Colon (tissue), 2 donors: Measurements from ENCODE around the gene RSF1.

Experiments
- FAIRE-seq: peaks from 2 replicates; lab custom pipeline; 2012; peaks lifted over from hg19 to GRCh38; lab: Jason Lieb, UNC
- donor health status: control.
- donor health status: control.

RSF1 gene

DNA sequence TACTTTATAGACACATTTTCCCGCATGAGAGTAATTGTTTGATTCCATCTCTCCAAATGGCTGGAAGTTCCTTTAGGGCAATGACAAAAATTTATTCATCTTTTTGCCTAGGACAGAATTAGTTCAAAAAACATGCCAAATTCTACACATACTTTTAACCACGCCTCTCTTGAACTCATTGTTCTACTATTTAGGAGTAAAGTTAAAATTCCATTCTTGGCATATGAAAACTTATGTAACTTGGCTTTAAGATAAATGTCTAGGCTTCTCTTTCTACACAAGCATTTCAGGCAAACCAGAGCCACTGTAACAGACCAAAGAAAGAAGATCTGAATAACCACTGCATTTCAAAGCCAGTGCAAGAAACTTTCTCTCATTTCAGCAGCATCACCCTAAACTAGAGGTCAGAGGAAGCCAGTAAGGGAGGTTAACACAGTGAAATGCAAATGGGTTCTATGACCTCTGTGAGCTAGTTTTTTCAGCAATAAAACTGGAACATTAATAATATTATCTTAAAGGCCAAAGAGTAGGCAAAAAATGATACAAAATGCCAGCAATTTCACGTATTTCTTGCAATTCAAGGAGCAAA lies 73.0 kb downstream of the RSF1 start:
- no peak for FAIRE-seq

DNA sequence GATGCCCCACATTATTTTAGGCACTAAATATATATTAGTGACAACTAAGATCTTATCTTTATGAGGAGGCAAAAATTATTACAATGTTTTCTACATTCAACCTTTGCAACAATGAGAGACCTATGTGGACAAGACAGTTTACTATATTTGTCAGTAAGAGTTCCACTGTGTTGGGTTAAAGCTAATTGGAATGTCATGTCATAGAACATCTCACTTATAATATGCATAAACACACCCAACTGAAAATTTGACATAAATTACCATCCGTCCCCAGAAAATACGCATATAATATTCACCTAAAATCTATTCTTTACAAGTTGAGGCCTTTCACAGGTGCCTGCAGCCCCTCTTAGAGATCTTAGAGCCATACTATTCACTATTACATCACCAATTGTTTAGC lies 84.0 kb downstream of the RSF1 start:
- no peak for FAIRE-seq

DNA sequence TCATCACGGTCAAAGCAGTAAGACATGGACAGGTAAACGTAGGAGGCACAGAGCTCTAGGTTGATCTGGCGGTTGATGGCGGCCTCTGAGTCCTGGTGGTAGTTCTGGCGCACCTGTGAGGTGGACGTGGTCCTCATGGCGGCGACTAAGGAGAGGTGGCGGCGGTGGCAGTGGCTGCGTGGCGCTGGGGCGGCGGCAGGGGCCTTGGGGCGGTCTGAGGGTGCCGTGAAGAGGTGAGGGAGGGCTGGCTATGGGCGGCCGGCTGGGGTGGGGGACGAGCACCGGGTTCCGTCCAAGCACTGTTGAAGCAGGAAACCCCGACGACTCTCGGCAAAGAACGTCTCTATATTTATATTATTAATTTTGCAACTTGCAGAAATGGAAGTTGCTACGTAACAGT lies 85.6 kb downstream of the RSF1 start:
- FAIRE-seq: no peak

DNA sequence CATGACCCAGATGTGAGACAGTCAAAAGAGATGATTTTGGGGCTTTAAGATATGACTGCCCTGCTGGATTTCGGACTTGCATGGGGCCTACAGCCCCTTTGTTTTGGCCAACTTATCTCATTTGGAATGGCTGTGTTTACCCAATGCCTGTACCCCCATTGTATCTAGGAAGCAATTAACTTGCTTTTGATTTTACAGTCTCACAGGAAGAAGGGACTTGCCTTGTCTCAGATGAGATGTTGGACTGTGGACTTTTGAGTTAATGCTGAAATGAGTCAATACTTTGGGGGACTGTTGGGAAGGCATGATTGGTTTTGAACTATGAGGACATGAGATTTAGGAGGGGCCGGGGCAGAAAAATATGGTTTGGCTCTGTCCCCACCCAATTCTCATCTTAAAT lies 88.4 kb downstream of the RSF1 start:
- no peak for FAIRE-seq

DNA sequence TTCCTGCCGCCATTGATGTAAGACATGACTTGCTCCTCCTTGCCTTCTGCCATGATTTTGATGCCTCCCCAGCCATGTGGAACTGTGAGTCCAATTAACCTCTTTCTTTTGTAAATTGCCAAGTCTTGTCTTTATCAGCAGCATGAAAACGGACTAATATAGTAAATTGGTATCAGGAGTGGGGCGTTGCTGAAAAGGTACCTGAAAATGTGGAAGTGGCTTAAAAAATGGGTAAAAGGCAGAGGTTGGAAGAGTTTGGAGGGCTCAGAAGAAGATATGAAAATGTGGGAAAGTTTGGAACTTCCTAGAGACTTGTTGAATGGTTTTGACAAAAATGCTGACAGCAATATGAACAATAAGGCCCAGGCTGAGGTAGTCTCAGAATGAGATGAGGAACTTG lies 89.7 kb downstream of the RSF1 start:
- no peak for FAIRE-seq

DNA sequence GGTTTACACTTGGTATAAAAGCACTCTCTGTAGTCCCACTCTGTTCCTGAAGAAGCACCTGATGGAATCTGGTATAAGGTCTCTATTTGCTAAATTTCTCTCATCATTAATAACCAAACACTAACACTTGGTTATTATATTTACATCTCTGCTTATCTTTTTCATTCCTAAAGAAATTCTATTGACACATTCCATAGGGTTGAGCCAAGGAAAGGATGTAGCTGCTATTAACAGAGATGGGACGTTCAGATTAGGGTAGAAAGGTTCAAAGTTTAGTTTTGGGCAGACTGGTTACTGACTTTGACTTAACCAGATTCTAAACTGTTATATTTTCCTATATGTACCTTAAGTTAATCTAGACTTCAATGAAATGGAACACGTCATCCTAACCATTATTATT lies 91.5 kb downstream of the RSF1 start:
- no peak for FAIRE-seq

DNA sequence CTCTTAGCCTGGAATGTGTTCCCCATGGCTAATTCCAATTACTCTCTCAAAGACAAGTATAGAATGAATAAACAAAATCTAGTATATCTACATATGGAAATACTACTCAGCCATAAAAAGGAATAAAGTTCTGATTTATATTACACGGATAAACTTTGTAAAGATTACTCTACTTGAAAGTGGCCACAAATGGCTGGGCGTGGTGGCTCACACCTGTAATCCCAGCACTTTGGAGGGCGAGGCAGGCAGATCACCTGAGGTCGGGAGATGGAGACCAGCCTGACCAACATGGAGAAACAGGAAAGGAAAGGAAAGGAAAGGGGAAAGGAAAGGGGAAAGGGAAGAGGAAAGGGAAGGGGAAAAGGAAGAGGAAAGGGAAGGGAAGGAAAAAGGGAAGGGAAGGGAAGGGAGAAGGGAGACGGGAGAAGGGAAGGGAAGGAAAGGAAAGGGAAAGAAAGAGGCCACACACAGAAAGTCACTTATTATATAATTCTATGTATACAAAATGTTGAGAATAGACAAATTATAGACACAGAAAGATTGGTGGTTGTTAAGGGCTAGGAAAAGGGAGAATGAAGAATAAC lies 92.2 kb downstream of the RSF1 start:
- FAIRE-seq: no peak

DNA sequence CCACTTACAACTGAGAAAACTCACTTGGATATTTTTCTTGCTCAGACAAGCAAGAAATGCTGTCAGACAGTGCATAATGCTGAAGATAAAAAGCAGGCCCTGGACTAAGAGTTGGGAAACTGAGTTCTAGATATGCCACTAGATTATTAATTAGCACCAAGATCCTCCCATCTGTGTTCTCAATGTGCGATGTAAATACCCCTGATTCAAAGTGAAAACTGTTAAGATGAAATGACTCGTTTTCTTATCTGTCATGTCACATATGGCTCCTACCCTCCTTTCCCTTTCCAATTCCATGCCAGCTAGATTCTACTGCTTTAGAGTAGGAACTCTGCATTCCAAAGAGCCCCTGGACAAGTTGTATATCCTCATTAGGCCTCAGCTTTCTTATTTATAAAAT lies 94.0 kb downstream of the RSF1 start:
- FAIRE-seq: no peak

DNA sequence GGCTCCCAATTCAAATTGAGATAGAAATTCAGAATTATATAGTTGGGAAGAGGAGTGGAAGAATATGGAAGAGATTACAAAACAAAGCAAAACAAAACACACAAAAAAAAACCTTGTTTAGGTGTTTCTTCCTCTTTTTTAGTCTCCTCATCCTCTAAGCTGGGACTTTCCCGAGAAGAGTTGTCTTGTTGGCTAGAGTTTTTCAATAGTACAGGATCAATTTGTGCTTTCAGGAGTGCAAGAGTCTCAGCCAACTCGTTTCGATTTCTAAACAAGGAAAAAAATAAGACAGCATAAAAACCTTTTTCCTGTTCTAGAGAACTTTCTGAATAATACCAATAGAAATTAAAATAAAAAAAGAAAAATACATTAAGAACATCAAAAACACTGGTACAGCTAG lies 95.1 kb downstream of the RSF1 start:
- FAIRE-seq: no peak

DNA sequence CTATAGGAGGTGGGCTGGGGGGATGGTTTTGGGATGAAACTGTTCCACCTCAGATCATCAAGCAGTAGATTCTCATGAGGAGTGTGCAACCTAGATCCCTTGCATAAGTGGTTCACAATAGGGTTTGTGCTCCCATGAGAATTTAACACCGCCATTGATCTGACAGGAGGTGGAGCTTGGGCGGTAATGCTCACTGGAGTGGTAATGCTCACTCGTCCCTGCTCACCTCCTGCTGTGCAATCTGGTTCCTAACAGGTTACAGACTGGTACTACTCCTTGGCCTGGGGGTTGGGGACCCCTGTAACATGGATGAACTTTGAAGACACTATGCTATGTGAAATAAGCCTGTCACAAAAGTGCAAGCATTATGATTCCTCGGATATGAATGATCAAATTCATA lies 95.9 kb downstream of the RSF1 start:
- FAIRE-seq: no peak

DNA sequence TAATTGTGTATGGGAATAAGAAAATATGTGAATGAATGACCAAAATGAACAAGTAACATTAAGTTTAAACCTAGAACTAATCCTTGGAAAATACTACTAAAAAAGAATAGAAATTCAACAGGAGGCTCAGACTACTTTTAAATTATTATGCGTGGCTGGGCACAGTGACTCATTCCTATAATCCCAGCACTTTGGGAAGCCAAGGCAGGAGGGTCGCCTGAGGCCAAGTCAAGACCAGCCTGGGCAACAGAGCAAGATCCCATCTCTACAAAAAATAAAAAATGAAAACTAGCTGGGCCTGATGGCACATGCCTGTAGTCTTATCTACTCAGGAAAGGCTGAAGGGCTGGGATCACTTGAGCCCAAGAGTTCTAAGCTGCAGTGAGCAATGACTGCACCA lies 97.5 kb downstream of the RSF1 start:
- FAIRE-seq: no peak

DNA sequence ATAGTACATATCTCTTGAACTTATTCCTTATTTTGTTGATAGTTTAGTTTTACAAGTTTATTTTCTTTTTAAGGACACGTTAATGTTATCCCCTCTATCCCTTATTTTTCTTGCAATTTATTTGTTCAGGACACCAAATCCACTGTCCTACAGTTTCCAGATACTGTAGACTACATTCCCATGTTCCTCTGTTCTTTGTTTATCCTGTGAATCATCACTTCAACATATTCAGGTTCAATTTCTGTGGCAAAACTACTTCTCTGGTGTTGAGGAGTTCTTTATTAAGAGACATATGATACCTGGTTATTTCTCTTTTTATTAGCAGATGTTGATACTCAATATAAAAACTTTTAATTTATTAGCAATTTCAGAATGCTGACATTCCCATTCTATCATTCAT lies 110.2 kb downstream of the RSF1 start:
- no peak for FAIRE-seq

DNA sequence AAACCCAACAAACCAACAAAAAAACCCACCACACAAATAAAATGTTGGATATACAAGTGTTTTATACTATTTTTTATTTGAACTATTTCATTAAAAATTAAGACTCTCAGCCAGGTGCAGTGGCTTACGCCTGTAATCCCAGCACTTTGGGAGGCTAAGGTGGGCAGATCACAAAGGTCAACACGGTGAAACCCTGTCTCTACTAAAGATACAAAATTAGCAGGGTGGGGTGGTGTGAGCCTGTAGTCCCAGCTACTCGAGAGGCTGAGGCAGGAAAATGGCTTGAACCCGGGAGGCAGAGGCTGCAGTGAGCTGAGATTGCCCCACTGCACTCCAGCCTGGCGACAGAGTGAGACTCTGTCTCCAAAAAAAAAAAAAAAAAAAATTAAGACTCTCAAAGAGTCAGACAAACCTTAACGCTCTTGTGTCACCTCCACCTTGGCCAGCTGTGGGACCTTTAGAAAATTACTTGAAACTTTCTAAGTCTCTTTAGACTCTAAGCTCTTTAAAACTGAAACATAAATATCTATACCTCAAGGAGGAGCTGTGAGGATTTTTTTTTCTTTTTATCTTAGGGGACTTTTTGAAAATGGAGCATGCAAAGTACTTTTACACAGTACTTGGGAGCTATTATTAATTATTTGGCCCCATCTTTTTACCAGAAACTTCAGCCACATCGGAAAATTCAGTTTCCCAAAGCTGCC lies 114.5 kb downstream of the RSF1 start:
- FAIRE-seq: no peak

DNA sequence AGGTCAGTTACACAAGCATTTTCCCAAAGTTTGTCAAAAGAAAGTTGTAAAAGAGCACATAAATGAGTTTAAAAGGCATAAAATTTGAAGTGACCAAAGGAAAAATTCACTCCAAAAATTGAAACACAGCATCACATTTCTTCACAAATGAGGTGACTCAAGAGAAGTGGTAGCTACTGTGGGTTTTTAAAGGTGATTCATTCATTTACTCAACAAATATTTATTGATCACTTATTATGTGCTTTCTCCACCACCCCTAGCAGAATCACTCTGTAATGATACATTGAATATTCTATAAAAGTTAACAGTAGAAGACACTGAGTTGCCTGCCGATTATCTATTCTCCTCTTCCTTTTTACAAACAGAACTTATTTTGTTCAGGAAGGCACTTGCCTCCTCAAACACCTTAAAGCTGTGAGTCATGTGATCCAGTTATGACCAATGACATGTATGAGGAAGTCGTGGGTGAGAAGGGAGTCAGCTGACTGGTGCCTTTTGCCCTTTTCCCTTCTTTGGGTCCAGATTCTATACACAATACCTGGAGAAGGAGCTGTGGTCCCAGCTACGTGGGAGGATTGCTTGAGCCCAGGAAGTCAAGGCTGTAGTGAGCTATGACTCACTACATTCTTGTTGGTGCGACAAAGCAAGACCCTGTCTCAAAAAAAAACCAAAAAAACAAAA lies 115.2 kb downstream of the RSF1 start:
- FAIRE-seq: no peak

DNA sequence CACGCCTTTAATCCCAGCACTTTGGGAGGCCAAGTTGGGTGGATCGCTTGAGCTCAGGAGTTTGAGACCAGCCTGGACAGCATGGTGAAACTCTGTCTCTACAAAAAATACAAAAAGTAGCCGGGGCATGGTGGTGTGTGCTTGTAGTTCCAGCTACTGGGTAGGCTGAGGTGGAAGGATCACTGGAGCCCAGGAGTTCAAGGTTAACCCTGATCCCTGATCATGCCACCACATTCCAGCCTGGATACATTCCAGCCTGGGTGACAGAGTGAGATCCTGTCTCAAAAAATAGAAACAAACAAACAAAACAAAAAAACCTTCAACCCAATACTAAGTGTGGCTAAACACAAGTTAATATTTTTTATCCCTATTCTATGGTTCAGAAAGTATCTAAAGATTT lies 116.5 kb downstream of the RSF1 start:
- no peak for FAIRE-seq

DNA sequence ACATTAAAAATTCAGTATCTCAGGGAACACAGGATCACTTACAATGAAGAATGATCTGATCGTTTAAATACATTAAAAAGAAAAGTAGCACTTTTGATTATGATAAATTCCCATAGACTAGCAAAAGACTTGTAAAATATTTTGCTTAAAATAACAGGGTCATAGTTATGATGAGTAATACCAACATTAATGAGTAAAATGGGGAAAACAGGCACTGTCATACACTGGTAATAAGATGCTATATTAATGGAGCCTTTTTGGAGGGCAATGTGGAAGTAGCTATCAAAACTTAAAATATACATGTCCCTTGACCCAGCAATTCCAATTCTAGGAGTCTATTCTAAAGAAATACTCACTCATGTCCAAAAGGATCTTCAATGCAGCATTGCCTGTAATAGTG lies 121.1 kb downstream of the RSF1 start:
- no peak for FAIRE-seq

DNA sequence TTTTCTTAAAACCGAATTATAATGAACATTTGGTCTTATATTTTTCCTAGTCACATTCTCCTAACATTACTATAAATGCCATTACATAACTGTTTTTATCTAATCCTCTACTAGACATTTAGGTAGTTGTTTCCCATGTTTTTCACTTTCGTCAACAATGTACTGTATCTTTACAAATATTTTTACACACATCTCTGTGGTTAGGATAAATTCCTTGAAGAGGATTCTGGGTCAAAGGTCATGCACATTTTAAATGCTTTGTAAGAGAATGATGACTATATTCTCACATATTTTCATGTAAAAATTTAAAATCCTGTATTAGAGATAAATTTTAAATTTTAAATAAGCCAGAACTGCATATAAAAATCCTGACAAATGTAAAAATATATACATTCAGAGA lies 121.6 kb downstream of the RSF1 start:
- peak; percentile 31 for FAIRE-seq

DNA sequence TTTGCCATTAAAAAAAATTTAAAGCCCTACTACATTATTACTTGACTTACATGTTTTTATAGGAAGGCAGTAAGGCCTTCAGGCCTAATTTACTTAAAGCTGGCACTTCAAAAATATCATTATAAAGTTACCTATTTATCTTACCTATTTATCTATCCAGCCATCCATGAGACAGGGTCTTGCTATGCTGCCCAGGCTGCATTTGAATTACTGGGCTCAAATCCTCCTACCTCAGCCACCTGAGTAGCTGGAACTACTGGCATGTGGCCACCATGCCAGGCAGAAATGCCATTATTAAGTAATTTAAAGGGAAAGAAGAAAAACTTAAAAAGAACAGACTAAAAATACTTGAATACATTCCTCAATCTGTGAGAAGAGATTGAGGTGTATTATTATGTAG lies 122.7 kb downstream of the RSF1 start:
- FAIRE-seq: no peak

DNA sequence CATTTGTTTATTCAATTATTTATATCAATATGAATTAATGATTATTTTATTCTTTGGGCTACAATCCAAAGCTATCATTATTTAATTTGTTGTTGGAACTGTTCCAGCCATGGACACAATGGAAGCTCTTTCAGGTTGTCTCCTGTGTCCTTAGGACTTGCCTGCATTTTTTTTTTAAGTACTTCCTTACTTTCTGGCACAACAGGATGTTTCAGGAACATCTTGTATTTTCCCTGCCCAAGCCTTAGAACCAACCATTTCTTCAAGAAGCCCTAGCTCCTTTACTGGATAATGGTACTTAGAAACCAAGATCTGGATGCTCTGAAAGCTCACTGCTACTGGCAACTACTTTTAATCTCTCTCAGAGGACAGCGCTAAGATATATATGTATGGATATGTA lies 125.1 kb downstream of the RSF1 start:
- FAIRE-seq: no peak

DNA sequence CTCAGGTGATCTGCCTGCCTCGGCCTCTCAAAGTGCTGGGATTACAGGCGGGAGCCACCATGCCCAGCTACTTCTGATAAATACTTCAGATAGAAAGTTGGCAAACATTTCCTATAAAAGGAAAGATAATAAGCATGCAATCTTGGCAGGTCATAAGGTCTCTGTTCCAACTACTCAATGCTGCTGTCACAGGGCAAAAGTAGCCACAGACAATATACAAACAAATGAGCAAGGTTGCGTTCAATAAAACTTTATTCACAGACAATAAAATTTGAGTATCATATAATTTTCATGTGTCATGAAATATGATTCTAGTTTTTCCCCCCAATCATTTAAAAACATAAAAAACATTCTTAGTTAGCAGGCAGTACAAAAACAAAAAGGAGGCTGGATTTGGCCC lies 129.9 kb downstream of the RSF1 start:
- no peak for FAIRE-seq

DNA sequence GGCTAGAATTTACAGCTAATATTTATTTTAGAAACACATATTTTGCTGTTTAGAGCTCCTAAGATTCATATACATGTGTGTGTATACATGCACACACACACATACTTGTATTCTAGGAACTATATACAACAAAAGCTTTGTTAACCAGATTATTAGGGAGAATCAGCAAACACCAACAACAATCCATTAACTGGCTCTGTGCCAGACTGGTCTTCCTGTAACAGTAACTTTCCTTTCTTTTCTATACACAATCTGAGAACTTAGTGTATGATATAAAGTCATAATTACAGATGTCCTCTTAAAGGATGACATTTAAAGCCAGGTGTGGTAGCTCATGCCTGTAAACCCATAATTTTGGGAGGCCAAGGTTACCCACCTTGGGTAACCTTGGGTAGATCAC lies 133.4 kb downstream of the RSF1 start:
- no peak for FAIRE-seq

DNA sequence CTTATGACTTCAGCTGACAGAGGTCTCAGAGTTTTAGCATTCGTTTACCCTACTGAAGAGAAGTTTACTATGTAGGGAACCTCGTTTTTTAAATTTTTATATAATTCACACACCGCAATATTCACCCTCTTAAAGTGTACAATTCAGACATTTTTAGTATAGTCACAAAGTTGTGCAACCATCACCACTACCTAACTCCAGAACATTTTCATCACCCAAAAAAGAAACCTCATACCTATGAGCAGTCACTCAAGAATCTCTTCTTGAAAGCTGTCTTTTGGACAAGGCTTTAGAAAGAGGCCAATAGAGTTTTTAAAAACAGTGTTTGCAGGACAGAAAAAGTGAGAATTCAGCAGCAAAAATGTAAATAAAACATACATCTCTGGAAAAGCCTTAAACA lies 143.4 kb downstream of the RSF1 start:
- no peak for FAIRE-seq

DNA sequence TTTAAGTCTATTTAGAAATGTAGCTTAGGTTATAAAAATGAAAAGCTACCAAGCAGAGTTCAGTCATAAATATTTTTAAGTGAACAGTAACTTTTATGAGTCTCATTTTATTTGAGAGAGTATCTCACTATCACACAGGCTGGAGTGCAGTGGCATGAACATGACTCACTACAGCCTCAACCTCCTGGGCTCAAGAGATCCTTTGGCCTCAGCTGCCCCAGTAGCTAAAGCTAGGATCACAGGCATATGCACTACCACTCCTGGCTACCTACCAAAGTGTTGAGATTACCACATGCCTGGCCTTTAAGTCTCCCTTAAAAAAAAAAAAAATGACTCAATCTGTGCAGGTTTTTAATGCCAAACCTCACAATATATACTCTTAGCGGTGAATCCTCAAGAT lies 148.3 kb downstream of the RSF1 start:
- no peak for FAIRE-seq
